WTC11 (cell line): ENCODE measurements around the gene EFS. TPM values are rescaled to one million over a fixed set of nuclear protein-coding genes. Genes with fewer than 3 reads are reported as not detected.

ENCODE experiments used
- ATAC-seq: fragments of 200-7000 bp; cut with Tn5 transposase; 2 replicates; pipeline ENCODE4 v1.10.0; 2021; ENCODE audit warnings: mild to moderate bottlenecking, moderate library complexity
- CTCF ChIA-PET: fragments of 300-600 bp; sonication (Branson Sonifier 250); formaldehyde crosslinking; loops from one replicate; lab custom pipeline; 2021; ENCODE audit warnings: antibody characterized with exemption; lab: Charles Lee
- POLR2A ChIA-PET: fragments of 350-600 bp; sonication (Branson Sonifier 250); formaldehyde crosslinking; loops from one replicate; lab custom pipeline; 2021; ENCODE audit warnings: antibody characterized with exemption; lab: Charles Lee
- DNase-seq: peaks from one replicate; pipeline ENCODE4 v3.0.0; 2021; ENCODE audit warnings: low spot score
- H3K27ac Mint-ChIP-seq: 2 replicates; pipeline ENCODE4 v1.8.0; 2021; ENCODE audit warnings: mixed read lengths
- H3K27me3 Mint-ChIP-seq: 2 replicates; pipeline ENCODE4 v1.8.0; 2021; ENCODE audit warnings: low read depth, mild to moderate bottlenecking, moderate library complexity, mixed read lengths
- H3K36me3 Mint-ChIP-seq: 2 replicates; pipeline ENCODE4 v1.8.0; 2021; ENCODE audit warnings: mixed read lengths
- H3K4me1 Mint-ChIP-seq: 2 replicates; pipeline ENCODE4 v1.8.0; 2022; ENCODE audit warnings: mixed read lengths
- H3K4me3 Mint-ChIP-seq: 2 replicates; pipeline ENCODE4 v1.8.0; 2021; ENCODE audit warnings: mild to moderate bottlenecking, moderate library complexity, mixed read lengths
- H3K9me3 Mint-ChIP-seq: 2 replicates; pipeline ENCODE4 v1.8.0; 2021; ENCODE audit warnings: mixed read lengths
- AFF4 ChIP-seq: sonication (generic); formaldehyde crosslinking; IDR thresholded peaks from 2 replicates; pipeline ENCODE4 v1.8.1; 2023; ENCODE audit warnings: mild to moderate bottlenecking, missing genetic modification reagents, borderline replicate concordance
- CDX4 ChIP-seq: fragments of 250-450 bp; sonication (Bioruptor Pico); IDR thresholded peaks from 2 replicates; pipeline ENCODE4 v1.9.0; 2021; ENCODE audit warnings: moderate library complexity, mild to moderate bottlenecking, inconsistent platforms, borderline replicate concordance
- EMX1 ChIP-seq: fragments of 250-450 bp; sonication (Bioruptor Pico); IDR thresholded peaks from 2 replicates; pipeline ENCODE4 v1.8.0; 2021; ENCODE audit warnings: mild to moderate bottlenecking
- ERG ChIP-seq: fragments of 250-450 bp; sonication (Bioruptor Pico); IDR thresholded peaks from 2 replicates; pipeline ENCODE4 v1.8.0; 2021; ENCODE audit warnings: mild to moderate bottlenecking
- ETV6 ChIP-seq: sonication (generic); formaldehyde crosslinking; IDR thresholded peaks from 2 replicates; pipeline ENCODE4 v1.8.1; 2022; ENCODE audit warnings: mild to moderate bottlenecking, missing genetic modification reagents
- FOXJ3 ChIP-seq: sonication (generic); formaldehyde crosslinking; IDR thresholded peaks from 2 replicates; pipeline ENCODE4 v1.9.0; 2021; ENCODE audit warnings: missing genetic modification reagents, mild to moderate bottlenecking, borderline replicate concordance
- FOXP1 ChIP-seq: sonication (generic); formaldehyde crosslinking; IDR thresholded peaks from 2 replicates; pipeline ENCODE4 v1.8.0; 2022; ENCODE audit warnings: missing genetic modification reagents, mild to moderate bottlenecking, moderate library complexity, borderline replicate concordance
- GTF2I ChIP-seq: fragments of 250-450 bp; sonication (Bioruptor Pico); conservative IDR thresholded peaks from 2 replicates; pipeline ENCODE4 v1.4.0; 2021; ENCODE audit warnings: mild to moderate bottlenecking
- IRF1 ChIP-seq: sonication (generic); formaldehyde crosslinking; IDR thresholded peaks from 2 replicates; pipeline ENCODE4 v1.8.0; 2023; ENCODE audit warnings: missing genetic modification reagents
- JUN ChIP-seq: sonication (generic); formaldehyde crosslinking; IDR thresholded peaks from 2 replicates; pipeline ENCODE4 v1.8.0; 2023; ENCODE audit warnings: mild to moderate bottlenecking, missing genetic modification reagents
- NR3C1 ChIP-seq: sonication (generic); formaldehyde crosslinking; conservative IDR thresholded peaks from 2 replicates; pipeline ENCODE4 v1.8.1; 2023; ENCODE audit warnings: low read depth, mild to moderate bottlenecking, missing genetic modification reagents
- RELA ChIP-seq: sonication (generic); formaldehyde crosslinking; IDR thresholded peaks from 2 replicates; pipeline ENCODE4 v1.8.1; 2022; ENCODE audit warnings: missing genetic modification reagents, mild to moderate bottlenecking, borderline replicate concordance
- SP1 ChIP-seq: sonication (generic); formaldehyde crosslinking; conservative IDR thresholded peaks from 2 replicates; pipeline ENCODE4 v1.8.1; 2022; ENCODE audit warnings: missing genetic modification reagents
- TP53 ChIP-seq: sonication (generic); formaldehyde crosslinking; IDR thresholded peaks from 2 replicates; pipeline ENCODE4 v1.8.1; 2023; ENCODE audit warnings: mild to moderate bottlenecking, missing genetic modification reagents
- USF1 ChIP-seq: sonication (generic); formaldehyde crosslinking; IDR thresholded peaks from 2 replicates; pipeline ENCODE4 v1.8.0; 2022; ENCODE audit warnings: mild to moderate bottlenecking, missing genetic modification reagents
- ZBTB21 ChIP-seq: sonication (generic); formaldehyde crosslinking; IDR thresholded peaks from 2 replicates; pipeline ENCODE4 v1.8.1; 2023; ENCODE audit warnings: mild to moderate bottlenecking, missing genetic modification reagents, borderline replicate concordance
- ZBTB43 ChIP-seq: sonication (generic); formaldehyde crosslinking; IDR thresholded peaks from 2 replicates; pipeline ENCODE4 v1.8.1; 2023; ENCODE audit warnings: mild to moderate bottlenecking, missing genetic modification reagents
- ZNF219 ChIP-seq: sonication (generic); formaldehyde crosslinking; IDR thresholded peaks from 2 replicates; pipeline ENCODE4 v1.8.0; 2023; ENCODE audit warnings: missing genetic modification reagents, mild to moderate bottlenecking, borderline replicate concordance
- ZNF232 ChIP-seq: sonication (generic); formaldehyde crosslinking; IDR thresholded peaks from 2 replicates; pipeline ENCODE4 v1.8.0; 2022; ENCODE audit warnings: mild to moderate bottlenecking, missing genetic modification reagents
- ZNF396 ChIP-seq: fragments of 250-450 bp; sonication (Bioruptor Pico); IDR thresholded peaks from 2 replicates; pipeline ENCODE4 v1.8.0; 2021; ENCODE audit warnings: mild to moderate bottlenecking, moderate library complexity, borderline replicate concordance
- ZNF512 ChIP-seq: sonication (generic); formaldehyde crosslinking; IDR thresholded peaks from 2 replicates; pipeline ENCODE4 v1.8.1; 2022; ENCODE audit warnings: missing genetic modification reagents, borderline replicate concordance
- ZNF532 ChIP-seq: fragments of 250-450 bp; sonication (Bioruptor Pico); IDR thresholded peaks from 2 replicates; pipeline ENCODE4 v1.9.0; 2021; ENCODE audit warnings: mild to moderate bottlenecking, borderline replicate concordance
- total RNA-seq: library from RNA; stranded (reverse); gene quantifications from 3 replicates; pipeline ENCODE4 v1.2.3, GENCODE V29; 2021

The EFS gene
- total RNA-seq, 1 experiment from 2014 or later: 35.3 TPM

- TF ChIP-seq IRF1 (CRISPR knock-in tag) (no peak), NR3C1 (no peak), ZNF232 (CRISPR knock-in tag) (no peak), TP53 (CRISPR knock-in tag) (no peak), GTF2I (CRISPR knock-in tag) (no peak), RELA (CRISPR knock-in tag) (no peak), ZBTB21 (no peak), JUN (no peak), ZNF512 (CRISPR knock-in tag) (0 out of 2 replicates have a peak, but pooled peaks have one; percentile 28), ZNF396 (CRISPR knock-in tag) (no peak)
Observed at GRCh38 chr14:23365036-23365731, at the start of gene EFS (continued).

- H3K27ac Mint-ChIP-seq: no peak overlapping the region
- DNase-seq: no peak
- TF ChIP-seq ZNF532 (CRISPR knock-in tag) (no peak), ZNF232 (CRISPR knock-in tag) (no peak), SP1 (CRISPR knock-in tag) (no peak), EMX1 (CRISPR knock-in tag) (no peak), USF1 (CRISPR knock-in tag) (no peak), ZBTB43 (no peak), ZNF219 (no peak), ERG (CRISPR knock-in tag) (no peak), AFF4 (CRISPR knock-in tag) (no peak), FOXP1 (no peak), ETV6 (CRISPR knock-in tag) (no peak), CDX4 (CRISPR knock-in tag) (no peak), FOXJ3 (CRISPR knock-in tag) (no peak)
Observed at GRCh38 chr14:23414254-23414653, 49.3 kb upstream of the EFS start.

More at GRCh38 chr14:23414254-23414653, 49.3 kb upstream of the EFS start:
- CTCF ChIA-PET: interaction anchor here (1.1 to 2.7 kb wide), 2 partner anchors 19 to 34 kb away, joined by 3 to 8 read pairs; no protein-coding TSS in a partner anchor
- no peak for ATAC-seq
- POLR2A ChIA-PET: no interaction called here
- Mint-ChIP-seq H3K36me3 (no peaks in the 10 kb centered on the region), H3K9me3 (no peaks in the 10 kb centered on the region), H3K4me3 (no peak overlapping the region), H3K4me1 (no peaks in the 10 kb centered on the region), H3K27me3 (peaks cover 15% of the 10 kb centered on the region)
